T-helper 22 cell (primary cell): ENCODE measurements around the gene PARP9.
"Not testable (repeated sequence)": the region's sequence is repeated elsewhere in the genome, so short reads cannot be mapped to it uniquely, and the experiment has no call there.

Experiments
- DNase-seq: peaks from one replicate; pipeline ENCODE4 v3.0.0-alpha.2; 2020; ENCODE audit warnings: low read depth

PARP9 gene

DNA sequence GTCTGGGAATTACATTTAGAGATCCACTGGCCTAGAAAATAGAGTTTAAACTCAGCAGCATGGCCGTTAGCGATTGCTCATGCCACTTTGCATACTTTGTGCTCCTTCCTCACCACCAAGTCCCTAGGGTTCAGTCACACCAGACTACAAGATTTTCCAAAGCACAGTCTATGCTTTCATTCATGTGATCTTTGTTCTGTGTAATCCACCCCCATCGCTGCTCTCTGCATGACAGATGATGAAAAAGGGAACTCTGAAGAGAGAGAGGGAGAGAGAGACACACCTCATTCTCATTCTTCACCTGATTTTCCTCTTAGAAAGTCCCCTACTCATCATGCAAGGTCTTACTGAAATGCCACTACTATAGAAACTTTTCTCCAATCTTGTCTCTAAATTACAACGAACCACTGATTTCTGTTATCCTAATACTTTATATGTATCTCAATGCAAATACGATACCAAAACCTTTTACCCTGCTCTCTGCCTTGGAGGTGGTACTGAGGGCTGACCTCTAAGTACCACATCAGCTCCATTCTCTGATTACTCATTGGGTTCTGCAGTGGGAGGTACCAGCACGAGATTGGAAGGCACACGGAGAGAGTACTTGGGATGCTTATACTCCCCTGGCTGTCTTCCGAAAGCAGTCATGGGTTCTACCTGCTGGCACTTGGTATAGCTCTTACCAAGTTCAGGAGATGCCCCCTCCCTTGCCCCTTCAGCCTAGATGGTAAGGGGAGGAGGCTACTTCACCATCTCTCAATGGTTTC, 12.3 kb upstream of the PARP9 start:
- no peak for DNase-seq

DNA sequence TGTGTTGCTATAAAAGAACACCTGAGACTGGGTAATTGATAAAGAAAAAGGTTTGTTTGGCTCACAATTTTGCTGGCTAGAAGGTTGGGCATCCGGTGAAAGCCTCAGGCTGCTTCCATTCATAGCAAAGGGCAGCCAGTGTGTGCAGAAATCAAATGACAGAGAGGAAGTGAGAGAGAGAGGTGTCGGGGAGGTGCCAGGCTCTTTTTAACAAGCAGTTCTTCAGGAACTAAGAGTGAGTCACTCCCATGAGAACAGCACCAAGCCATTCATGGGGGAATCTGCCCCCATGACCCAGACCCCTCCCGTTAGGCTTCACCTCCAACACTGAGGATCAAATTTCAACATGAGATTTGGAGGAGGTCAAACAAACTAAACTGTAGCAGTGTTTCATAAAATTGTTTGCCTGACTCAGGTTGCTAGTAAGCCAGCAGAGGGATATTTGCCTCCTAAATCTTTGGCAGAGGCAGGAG, 8.9 kb upstream of the PARP9 start:
- DNase-seq: no peak

DNA sequence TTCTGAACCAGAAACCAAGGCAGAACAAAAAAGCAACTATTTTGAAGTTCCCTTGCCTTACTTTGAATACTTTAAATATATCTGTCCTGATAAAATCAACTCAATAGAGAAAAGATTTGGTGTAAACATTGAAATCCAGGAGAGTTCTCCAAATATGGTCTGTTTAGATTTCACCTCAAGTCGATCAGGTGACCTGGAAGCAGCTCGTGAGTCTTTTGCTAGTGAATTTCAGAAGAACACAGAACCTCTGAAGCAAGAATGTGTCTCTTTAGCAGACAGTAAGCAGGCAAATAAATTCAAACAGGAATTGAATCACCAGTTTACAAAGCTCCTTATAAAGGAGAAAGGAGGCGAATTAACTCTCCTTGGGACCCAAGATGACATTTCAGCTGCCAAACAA, 4.7 kb upstream of the PARP9 start:
- DNase-seq: no peak

DNA sequence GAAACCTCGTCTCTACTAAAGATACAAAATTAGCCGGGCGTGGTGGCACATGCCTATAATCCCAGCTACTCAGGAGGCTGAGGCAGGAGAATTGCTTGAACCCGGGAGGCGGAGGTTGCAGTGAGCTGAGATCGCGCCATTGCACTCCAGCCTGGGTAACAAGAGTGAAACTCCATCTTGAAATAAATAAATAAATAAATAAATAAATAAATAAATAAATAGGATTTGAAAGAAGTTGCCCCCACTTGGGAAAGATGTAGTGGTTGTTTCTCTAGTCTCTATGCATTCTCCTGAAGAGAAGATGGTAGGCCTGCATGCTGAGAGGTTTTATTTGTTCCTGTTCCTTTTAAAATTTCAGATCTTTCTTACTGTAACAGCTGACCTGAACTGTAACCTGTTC, 4.0 kb upstream of the PARP9 start:
- DNase-seq: not testable (repeated sequence)

DNA sequence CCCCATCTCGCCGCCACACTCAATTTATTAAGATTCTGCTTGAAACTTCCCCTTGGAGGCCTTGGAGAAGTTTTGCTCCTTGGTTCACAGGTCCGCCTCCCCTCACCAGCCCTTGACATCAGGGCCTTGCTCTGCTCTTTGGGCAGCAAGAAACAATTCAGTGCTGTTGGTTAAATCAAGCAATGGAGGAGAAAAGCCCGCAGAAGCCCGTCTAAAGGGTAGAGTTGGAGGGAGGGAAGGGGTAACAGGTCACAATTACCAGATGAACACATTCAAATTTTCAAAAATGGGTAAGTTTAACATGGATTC, 429 bp downstream of the PARP9 start:
- no peak for DNase-seq

GRCh38 chr3:122562923-122563716, 980 bp downstream of the PARP9 start:
- DNase-seq: no peak

DNA sequence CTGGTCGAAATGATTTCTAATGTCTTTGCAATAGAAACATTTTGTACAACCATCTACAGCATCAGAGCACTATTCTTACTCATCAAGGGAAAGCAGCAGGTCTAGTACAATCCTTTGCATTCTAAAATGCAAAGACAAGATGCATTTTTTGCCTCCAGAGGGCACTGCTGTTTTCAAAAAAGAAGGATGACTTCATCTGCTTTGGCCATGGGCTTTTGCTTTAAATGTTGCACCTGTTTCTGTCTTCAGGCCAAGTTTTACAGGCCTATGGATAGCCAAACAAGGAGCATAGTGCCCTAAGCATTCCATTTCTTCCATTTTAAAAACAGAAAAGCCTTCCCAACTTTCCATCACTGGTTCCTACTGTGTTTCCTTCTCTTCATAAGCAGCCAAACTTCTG, 3.4 kb downstream of the PARP9 start:
- DNase-seq: peak; percentile 4

- DNase-seq: no peak
Measured at GRCh38 chr3:122559906-122560305, 4.2 kb downstream of the PARP9 start.

DNA sequence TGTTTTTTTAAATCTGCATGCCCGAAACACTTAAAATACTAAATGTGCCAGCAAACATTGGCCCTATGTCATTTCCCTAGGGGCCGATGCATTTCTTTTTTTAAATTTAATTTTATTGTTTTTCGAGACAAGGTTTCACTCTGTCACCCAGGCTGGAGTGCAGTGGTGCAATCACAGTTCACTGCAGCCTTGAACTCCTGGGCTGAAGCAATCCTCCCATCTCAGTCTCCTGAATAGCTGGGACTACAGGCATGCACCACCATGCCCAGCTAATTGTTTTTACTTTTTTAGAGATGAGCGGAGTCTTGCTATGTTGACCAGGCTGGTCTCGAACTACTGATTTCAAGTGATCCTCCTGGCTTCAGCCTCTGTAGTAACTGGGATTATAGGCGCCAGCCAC, 5.5 kb downstream of the PARP9 start:
- DNase-seq: no peak

DNA sequence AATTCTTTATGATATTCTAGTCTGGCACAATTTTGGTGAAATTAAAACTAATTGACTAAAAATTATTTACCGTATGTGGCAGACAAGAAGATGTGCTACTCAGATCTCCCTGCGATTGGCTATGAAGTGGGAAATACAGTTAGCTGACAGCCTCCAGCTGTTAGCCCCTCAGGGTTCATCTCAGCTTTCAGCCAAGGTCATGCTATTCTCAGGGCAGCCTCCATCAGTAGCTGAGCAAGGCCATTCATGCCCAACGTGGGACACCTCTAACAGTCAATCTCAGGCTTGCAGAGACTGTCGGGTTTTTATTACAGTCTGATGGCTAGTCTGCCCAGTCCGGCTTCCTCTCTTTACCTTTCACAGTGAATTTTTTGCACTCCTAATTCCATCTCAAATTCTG, 6.7 kb downstream of the PARP9 start:
- DNase-seq: no peak

- DNase-seq: no peak
Measured at GRCh38 chr3:122555275-122556071, 8.6 kb downstream of the PARP9 start.

DNA sequence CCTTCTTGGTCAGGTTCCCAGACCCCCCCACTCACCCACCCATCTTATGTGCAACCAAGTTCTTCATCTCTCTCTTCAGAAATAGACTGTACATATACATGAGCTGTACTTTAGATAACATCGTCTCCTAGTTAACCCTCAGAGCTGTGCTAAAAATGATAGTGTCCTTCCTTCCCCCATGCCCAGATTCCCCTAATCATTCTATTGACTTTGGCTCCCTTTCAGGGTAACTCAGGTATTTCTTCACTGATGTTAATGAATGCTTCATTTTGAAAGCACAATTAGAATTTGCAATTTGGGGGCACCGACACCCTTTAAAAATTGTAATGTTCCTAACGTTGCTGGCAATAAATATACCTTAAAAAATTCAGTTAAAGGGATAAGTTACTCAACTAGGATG, 10.9 kb downstream of the PARP9 start:
- no peak for DNase-seq

DNA sequence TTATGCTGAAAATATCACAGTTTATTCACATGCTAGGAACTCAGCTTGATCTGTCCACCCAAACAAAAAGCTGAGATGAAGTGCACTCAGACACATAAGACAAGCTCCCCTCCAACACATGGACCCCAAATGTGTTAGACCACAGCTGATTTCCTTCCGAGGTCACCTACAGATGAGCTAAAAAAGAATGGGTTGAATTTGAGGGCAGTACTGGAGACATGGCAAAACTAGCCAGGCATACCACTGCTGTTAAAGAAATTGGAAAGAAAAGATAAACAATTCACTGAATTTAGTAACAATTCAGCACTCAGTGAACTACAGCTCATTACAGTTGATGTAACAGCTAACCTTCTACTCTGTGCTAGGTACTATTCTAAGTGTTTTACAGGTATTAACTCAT, 15.5 kb downstream of the PARP9 start:
- DNase-seq: no peak

GRCh38 chr3:122548076-122548475, 16.0 kb downstream of the PARP9 start:
- no peak for DNase-seq

DNA sequence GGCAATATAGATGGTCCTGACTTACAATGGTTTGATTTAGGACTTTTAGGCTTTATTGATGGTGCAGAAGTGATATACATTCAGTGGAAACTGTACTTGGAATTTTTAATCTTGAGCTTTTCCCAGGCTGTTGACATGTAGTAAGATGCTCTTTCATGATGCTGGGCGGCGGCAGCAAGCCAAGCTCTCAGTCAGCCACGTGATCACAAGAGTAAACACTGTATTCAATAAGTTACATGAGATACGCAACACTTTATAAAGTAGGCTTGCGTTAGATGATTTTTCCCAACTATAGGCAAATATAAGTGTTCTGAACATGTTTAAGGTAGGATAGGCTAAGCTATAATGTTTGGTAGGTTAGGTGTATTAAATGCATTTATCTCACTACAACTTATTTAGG, 17.9 kb downstream of the PARP9 start:
- no peak for DNase-seq

GRCh38 chr3:122538956-122539490, 25.1 kb downstream of the PARP9 start:
- DNase-seq: no peak

DNA sequence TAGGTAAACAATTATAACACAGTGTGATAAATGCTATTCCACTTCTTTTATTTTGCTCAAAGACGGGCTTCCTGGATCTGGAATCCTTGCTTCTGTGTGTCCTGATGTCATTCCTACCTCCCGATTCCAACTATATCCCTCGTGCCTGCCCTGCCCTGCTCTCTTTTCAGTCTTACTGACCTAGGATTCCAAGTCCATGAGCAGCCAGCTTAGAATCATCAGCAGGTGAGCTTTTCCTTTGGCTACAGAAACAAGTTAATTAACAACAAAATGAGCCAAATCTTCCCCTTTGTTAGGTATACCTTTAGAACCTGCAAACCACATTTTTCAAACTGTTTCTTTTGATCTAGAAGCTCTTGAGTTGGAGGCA, 27.5 kb downstream of the PARP9 start:
- DNase-seq: no peak

DNA sequence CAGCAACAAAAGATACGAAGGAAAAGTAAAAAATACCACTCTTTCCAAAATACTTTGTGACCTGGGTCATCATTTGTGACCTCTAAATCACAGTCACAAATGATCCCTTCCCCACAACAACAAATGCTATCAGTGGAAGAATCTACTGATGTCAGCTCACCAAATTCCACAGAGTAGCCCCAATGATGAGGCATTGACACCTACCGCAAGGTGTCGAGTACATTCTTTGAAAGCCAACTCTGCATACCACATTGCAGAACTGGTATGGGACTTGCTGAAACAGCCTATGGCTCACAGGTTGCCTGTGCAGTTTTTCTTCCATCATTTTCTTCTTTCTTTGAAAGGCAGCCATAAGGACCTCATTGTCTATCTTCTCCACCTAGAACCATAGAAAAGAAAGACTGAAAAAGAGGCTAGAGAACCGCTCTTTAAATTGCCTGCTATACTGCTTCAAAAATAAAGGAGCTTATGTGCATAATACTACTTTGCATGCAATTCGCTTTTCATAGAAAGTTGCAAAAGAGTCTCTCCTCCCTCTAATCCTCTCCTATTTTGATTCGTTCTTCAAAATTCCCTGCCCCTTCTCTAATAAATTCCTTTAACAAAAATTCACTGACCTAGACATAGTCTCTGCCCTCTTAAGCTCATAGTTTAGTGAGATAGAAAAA, 28.0 kb downstream of the PARP9 start:
- no peak for DNase-seq

DNA sequence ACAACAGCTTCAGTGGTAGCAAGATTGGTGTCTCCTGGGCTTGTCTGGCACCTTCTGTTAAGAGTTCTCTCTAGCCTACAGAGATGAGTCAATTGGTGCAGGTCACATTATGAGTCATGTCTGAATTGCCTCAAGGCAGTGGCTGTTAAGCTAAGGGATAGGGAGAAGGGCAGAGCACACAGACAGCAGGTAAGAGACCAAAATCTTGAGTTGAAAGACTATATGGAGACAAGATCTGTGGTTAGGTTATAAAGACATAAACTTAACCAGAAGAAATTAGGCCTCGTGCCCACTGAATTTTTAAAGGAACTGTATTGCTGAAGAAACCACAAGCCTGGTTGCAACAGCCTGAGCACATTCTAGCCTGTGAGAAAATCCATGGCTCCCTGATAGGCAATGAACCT, 30.2 kb downstream of the PARP9 start:
- no peak for DNase-seq

DNA sequence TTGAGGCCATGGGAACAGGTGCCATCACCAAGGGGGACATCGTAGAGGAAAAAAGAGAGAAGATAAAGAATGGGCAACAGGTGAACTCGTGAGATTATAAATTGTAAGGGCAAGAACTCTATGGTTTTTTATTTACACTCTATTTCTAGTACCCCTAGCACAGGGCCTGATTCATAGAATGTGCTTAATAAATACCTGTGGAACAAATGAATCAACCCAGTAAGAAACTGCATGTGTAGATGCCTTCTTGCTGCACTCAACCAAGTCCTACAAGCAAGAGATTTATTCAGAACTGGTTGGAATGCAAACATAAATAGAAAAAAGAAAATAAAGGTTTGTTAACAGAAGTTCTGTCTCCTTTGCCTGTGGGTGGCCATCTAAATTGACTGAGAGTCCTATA, 30.6 kb downstream of the PARP9 start:
- no peak for DNase-seq

DNA sequence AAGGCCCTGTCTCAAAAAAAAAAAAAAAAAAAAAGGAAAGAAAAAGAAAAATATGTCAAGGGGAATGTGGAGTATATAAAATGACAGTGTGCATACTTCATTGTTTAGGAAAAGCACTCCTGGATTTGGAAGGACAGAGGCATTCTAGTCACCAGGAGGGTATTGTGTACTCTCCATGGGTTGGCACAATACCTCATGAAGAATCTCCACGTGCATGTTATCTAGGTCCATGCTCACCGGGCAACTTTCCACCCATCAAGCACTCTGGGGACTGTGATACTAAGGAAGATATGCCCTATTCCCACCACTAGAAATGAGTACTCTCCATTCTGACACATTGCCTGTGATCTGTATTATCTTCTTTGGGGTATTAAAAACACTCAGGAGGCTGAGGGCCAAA, 33.9 kb downstream of the PARP9 start:
- no peak for DNase-seq

DNA sequence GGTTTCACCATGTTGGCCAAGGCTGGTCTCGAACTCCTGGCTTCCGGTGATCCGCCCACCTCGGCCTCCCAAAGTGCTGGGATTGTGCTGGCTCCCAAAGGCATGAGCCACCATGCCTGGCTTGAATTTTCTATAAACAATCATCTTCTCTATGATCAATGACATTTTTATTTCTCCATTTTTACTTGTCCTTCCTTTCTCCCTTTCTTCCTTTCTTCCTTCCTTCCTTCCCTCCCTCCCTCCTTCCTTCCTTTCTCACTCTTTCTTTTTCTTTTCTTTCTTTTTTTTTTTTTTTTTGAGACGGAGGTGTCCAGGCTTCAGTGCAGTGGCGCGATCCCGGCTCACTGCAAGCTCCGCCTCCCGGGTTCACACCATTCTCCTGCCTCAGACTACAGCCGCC, 40.8 kb downstream of the PARP9 start:
- DNase-seq: no peak
